Measurements from ENCODE around the gene PTPRO.
A peak's percentile ranks its signal among the peaks of the same experiment; 100 is the strongest.
"Not testable (repeated sequence)": the region's sequence is repeated elsewhere in the genome, so short reads cannot be mapped to it uniquely, and the experiment has no call there.

The PTPRO gene

GRCh38 chr12:15603474-15604085, 281.3 kb downstream of the PTPRO start:
- DNase-seq = no peak

- peak in 2 of 14 donors; percentile 16 to 75 for DNase-seq
These were observed 283.7 kb downstream of the PTPRO start for GRCh38 chr12:15605881-15606590.

DNA sequence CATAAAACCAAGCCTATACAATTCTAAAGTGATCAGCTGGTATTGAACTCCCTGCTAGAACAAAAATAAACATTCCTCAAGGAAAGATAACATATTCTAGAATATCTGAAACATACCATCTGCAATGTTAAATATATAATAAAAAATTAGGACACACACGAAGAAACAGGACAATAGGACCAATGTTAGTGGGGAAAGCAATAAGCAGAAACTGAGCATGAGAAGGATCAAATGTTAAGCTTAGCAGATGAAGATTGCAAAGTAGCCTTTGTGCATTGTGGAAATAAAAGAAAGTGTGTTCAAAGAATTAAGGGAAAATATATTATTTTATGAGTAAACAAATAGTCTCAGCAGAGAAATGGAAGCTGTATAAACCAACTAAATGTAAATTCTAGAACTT, 286.1 kb downstream of the PTPRO start:
- DNase-seq = no peak

GRCh38 chr12:15608941-15609340, 286.6 kb downstream of the PTPRO start:
- no peak for DNase-seq

DNA sequence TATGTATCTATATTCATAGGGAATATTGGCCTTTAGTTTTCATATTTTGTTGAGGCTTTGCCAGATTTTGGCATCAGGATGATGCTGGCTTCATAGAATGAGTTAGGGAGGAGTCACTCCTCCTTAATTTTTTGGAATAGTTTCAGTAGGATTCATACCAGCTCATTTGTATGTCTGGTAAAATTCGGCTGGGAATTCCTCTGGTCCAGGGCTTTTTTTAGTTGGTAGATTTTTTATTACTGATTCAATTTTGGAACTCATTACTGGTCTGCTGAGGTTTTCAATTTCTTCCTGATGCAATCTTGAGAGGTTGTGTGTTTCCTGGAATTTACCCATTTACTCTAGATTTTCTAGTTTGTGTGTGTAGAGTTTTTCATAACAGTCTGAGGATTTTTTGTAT, 291.7 kb downstream of the PTPRO start:
- no peak for DNase-seq

DNA sequence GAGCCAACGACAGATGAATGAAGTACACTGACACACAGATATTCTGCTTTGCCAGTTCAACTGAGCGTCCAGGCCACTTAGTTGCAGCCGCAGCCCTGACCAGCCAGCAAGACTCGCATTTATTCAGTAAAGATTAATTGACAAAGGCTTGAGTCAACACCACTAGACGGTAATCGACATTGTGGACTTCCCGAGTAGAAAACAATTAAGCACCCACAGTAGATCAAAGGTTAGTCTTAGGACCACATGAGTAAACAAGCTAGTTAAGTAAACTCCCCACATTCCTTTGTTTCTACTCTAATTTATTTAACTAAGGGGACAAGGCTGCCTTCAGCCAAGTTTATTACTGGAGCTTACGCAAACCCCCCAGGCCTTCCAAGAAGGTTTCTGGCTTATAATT, 294.2 kb downstream of the PTPRO start:
- not testable (repeated sequence) for DNase-seq

DNA sequence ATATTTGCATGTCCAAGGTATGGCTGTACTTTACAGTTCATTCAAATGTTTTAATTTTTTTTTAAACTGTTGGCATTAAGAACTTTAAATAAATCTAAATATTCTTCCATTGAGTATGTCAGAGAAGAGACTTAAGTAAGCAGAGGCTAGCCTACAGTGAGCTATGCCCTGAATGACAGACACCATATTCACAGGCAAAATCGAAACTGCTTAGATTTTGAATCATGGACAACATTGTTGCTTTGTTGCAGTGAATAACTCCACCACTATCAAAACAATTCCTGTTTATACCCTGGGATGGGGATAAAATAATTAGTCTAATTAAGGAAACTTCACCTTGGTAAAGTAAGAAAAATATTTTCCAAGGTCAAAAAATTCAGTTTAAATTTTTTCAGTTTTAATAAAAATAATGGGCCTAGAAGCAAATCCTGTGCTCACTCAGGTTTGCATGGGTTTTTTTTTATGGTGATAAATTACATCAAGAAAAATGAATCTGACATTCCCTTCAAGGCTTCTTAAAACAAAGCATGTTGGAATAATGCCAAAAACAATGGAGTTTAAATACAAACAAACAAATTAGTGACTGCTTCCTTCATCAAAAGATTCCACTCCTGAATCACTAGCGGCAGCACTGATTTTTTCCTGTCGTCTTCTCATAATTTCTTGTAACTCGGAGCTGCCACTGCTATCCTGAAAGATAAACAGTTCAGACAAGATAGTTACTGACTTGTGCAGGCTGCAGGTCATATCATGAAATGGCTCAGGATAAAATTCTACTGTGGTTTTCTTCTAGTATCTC, 298.6 kb downstream of the PTPRO start:
- no peak for DNase-seq

DNA sequence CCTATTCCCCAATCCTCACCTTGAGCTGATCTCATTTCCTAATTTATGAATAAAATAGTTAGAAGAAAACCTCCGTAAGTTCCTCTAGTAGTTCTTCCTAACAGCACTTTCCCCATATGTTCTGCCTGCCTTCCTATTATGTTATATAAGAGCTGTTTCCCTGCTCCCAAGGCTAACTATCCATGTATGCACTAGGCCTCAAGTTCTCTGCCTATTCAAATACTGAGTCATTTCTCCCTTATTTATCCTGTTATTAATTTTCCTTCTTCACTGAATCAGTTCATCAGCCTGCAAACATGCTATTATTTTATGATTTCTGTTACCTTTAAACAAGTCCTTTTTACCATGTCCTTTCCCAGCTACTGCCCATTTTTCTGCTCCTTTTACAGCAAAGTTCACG, 302.8 kb downstream of the PTPRO start:
- no peak for DNase-seq

DNA sequence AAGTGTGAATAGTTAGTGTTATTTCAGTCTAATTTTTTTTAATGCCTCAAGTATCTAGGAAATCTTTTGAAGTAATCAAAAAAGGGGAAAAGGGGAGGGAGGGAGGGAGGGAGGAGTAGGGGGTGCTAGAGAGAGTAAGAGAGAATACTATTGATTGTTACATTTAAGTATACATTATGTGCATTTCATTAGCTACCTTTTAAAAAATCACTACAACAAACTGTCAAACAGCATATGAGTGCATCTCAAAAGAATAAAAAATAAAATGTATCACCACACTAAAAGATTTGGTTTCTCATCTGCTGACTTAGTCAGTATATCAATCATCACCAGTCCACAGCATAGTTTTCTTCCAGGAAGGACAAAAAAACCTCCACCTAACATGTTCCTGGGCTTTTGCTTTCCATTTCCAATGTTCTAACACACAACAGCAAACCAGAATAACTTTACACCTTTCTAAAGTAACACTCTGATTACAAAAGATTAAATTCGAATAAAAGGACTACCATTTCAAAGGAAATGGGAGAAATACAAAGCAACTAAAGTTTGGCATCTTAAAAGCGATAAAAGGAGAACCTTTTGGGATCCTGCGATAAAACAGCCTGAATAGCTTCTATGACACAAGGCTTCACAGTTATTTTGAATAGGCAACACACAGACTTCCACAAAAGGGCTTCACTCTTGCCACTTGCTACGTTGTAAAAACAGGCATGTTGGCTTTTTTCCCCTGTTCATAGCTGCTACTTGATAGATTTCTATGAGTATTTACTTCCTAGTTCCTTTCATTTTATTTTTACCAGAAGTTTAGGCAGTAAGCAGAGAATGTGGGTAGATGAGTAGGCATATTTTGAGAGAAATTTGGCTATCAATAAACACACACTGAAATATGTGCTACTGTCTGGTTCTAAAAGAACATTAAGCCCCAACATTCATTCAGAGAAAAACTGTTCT, 306.0 kb downstream of the PTPRO start:
- DNase-seq = no peak

- peak in 1 of 14 donors; percentile 2 for DNase-seq
These were observed 306.8 kb downstream of the PTPRO start for GRCh38 chr12:15629108-15629507.

DNA sequence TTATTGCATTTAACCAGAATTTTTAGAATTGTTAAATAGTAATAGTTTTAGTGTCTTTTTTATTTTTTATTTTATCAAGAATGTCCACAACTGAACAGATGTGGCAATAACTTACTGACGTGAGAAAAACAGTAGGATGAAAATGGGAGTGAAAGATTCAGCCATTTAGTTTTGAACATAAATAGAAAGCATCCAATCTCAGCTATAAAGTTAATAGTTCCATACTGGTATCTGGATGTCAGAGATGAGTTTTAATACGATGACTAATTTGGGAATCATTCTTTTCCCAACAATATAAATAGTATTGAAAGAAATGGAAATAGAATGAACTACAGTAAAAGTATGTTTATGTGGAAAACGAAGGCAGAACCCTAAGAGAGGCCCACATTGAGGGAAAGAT, 307.5 kb downstream of the PTPRO start:
- no peak for DNase-seq

GRCh38 chr12:15631007-15631715, 308.9 kb downstream of the PTPRO start:
- no peak for DNase-seq

DNA sequence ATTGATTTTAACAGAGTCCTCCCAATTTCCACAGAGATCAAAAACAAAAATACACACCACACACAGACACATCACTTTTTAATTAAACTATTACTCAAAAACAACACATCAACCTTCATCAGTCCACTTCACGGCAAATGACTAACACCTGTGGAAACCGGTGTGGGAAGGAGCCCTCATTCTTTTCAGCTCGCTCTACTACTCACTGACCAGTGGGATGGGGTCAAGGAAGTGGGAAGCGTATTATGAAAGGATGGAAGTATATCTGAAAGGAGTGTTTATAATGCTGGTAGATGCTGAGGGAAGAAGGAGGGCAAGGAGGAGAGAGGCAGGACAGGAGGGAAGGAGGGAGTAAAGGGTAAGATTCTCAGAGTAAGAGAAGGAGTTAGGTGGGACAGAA, 310.4 kb downstream of the PTPRO start:
- DNase-seq = no peak

- no peak for DNase-seq
These were observed 310.9 kb downstream of the PTPRO start for GRCh38 chr12:15633201-15633600.

DNA sequence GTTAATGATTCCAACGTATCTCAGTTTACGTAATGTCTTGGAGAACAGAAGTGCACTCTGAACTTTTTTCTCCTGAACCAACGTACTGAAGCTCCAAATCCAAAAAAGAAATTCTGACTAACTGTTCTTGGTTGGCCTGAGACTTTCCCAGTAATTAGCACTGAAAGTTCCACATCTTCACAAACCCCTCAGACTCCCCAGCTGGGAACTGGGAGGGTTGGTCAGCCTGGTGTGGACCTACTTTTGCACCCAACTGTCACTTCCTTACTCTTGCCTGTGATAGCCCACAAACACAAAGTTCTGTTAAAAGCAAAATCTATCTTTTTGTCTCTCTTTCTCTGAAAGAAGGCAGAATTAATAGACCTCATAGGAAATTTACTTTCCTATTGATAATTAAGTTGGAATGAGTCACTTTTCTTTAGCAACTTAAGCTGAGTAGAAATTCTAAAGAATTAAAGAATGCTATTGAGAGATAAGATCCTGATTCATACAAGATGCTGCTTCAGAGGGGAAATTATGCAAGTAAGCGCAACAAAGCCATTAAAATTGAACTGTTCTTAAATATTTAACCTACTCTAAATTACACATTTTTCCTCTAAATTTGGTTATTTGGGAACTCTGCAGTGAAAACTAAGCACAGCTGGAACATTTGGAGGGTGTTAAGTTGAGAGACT, 311.8 kb downstream of the PTPRO start:
- DNase-seq = no peak

- DNase-seq = no peak
These were observed 314.0 kb downstream of the PTPRO start for GRCh38 chr12:15636060-15636890.

GRCh38 chr12:15638231-15638630, 315.9 kb downstream of the PTPRO start:
- DNase-seq = no peak

DNA sequence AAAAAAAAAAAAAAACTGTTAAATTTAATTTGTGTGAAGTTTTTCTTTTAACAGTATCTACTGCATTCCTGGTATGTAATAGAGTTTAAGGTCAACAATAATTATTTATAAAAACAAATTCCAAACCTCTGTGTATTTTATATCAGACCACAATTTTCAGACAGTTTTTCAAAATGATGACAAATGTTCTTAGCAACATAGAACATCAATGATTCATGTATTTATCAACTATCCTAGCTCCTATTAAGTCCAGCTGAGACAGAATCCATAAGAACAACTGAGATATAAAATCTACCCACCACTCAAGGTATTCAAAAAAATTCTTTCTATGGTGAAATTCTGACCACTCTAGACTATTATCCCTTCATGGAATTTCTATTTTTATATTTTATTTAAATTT, 322.4 kb downstream of the PTPRO start:
- no peak for DNase-seq

DNA sequence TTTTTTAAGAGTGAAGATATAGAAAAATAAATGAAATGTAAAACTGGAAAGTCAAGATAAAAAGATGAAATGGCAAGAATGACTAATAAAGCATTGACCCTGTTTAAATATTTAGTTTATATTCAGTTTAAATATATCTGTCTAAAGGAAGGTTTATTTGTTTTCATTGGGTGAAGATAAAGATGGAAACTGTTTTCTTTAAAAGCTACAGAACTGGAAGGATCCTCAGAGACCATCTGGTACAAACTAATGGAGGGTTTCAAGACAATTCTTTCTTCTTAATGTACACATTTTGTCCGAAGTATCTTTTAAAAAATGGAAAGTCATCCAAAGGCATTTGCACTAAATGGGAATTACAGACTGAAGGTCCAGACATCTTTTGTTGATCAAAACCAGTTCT, 324.3 kb downstream of the PTPRO start:
- DNase-seq = no peak

All from C1 segment of cervical spinal cord (tissue), 14 donors.